Caco-2 (cell line): ENCODE results near the gene BBLN. TPM values are rescaled to one million over a fixed set of nuclear protein-coding genes. Genes with fewer than 3 reads are reported as not detected.
"Not testable (repeated sequence)": the region's sequence is repeated elsewhere in the genome, so short reads cannot be mapped to it uniquely, and the experiment has no call there.

Experiments used
- BruUV-seq: library from RNA; stranded (reverse); fragments of 400-500 nt; replicated peaks from 2 replicates; lab custom pipeline; 2021; lab: Mats Ljungman, UMichigan
- CTCF ChIA-PET: fragments of 300-600 bp; sonication (Branson Sonifier 250); formaldehyde crosslinking; loops from one replicate; lab custom pipeline; 2022; ENCODE audit warnings: antibody characterized with exemption; lab: Charles Lee
- POLR2A ChIA-PET: fragments of 300-600 bp; sonication (Branson Sonifier 250); formaldehyde crosslinking; loops from one replicate; lab custom pipeline; 2022; ENCODE audit warnings: antibody characterized with exemption; lab: Charles Lee
- DNase-seq, 2 experiments: peaks; one replicate each; pipeline versions ENCODE4 v3.0.0 to v3.0.0-alpha.2; 2020 to 2022
- H3K27me3 ChIP-seq: replicated peaks from 2 replicates; pipeline ENCODE4 v1.6.0; 2011; ENCODE audit warnings: low read length; ENCODE audit not compliant: control insufficient read depth, insufficient read depth
- H3K36me3 ChIP-seq: 2 replicates; pipeline ENCODE4 v1.5.1; 2011; ENCODE audit warnings: low read length; ENCODE audit not compliant: control insufficient read depth, insufficient read depth
- H3K4me1 ChIP-seq: fragments of 250-450 bp; sonication (Bioruptor Pico); 2 replicates; pipeline ENCODE4 v1.5.1; 2020; ENCODE audit warnings: mild to moderate bottlenecking
- H3K4me3 ChIP-seq: 2 replicates; pipeline ENCODE4 v1.5.1; 2011; ENCODE audit warnings: low read depth, mild to moderate bottlenecking, control low read depth, low read length
- H3K9me3 ChIP-seq: fragments of 250-450 bp; sonication (Bioruptor Pico); 2 replicates; pipeline ENCODE4 v1.5.1; 2020; ENCODE audit warnings: mild to moderate bottlenecking, moderate library complexity
- H3K27ac Mint-ChIP-seq: one replicate; pipeline ENCODE4 v1.8.0; 2022; ENCODE audit warnings: mixed read lengths; ENCODE audit not compliant: unreplicated experiment
- H3K27me3 Mint-ChIP-seq: one replicate; pipeline ENCODE4 v1.8.0; 2022; ENCODE audit warnings: mixed read lengths; ENCODE audit not compliant: insufficient read depth, unreplicated experiment
- H3K36me3 Mint-ChIP-seq: one replicate; pipeline ENCODE4 v1.8.0; 2022; ENCODE audit warnings: mild to moderate bottlenecking, mixed read lengths; ENCODE audit not compliant: insufficient read depth, unreplicated experiment
- H3K4me1 Mint-ChIP-seq: one replicate; pipeline ENCODE4 v1.8.0; 2022; ENCODE audit warnings: low read depth, mixed read lengths; ENCODE audit not compliant: unreplicated experiment
- H3K4me3 Mint-ChIP-seq: one replicate; pipeline ENCODE4 v1.8.0; 2022; ENCODE audit warnings: mild to moderate bottlenecking, moderate library complexity, mixed read lengths; ENCODE audit not compliant: unreplicated experiment
- H3K9me3 Mint-ChIP-seq: one replicate; pipeline ENCODE4 v1.8.0; 2022; ENCODE audit warnings: mixed read lengths; ENCODE audit not compliant: unreplicated experiment
- intact Hi-C: fragments of 100-400 bp; cut with micrococcal nuclease; formaldehyde crosslinking; loops from one replicate; pipeline ENCODE4 v1.10.0; 2022; ENCODE audit not compliant: unreplicated experiment
- total RNA-seq: library from RNA; stranded (reverse); gene quantifications from 2 replicates; pipeline ENCODE4 v1.2.3, GENCODE V29; 2022
- TF ChIP-seq, protein P1 (sequence below), 2 experiments: fragments of 200-600 bp in 1 of 2; IDR thresholded peaks; 1 replicate in 1 of 2; 2 replicates in 1 of 2; pipeline versions ENCODE4 v1.5.1 to v1.8.0; 2011 to 2022; ENCODE audit warnings: antibody characterized with exemption in 1 of 2, control low read depth in 1 of 2, inconsistent platforms in 1 of 2, low read depth in 1 of 2, low read length in 1 of 2, mild to moderate bottlenecking in 1 of 2, moderate library complexity in 1 of 2; ENCODE audit not compliant: insufficient read depth in 1 of 2, severe bottlenecking in 1 of 2, unreplicated experiment in 1 of 2

BBLN gene
- total RNA-seq, 1 experiment from 2014 or later: 34.2 TPM

DNA sequence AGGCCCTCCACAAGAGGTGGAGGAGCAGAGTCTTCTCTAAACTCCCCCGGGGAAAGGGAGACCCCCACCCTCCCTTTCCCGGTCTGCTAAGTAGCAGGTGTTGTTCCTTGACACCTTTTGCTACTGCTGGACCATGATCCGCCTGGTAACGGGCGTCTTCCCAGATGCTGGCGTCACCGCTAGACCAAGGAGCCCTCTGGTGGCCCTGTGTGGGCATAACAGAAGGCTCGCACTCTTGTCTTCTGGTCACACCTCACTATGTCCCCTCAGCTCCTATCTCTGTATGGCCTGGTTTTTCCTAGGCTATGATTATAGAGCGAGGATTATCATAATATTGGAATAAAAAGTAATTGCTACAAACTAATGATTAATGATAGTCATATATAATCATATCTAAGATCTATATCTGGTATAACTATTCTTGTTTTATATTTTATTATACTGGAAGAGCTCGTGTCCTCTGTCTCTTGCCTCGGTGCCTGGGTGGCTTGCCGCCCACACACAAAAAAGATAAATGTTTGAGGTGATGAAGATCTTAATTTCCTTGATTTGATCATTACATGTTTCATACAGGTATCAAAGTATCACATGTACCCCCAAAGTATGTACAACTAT is 30.0 kb upstream of the BBLN start:
- H3K4me3 ChIP-seq, H3K4me1 Mint-ChIP-seq, H3K27ac Mint-ChIP-seq, BruUV-seq, H3K4me1 ChIP-seq, POLR2A ChIA-PET, H3K4me3 Mint-ChIP-seq, H3K27me3 Mint-ChIP-seq, H3K36me3 ChIP-seq, H3K27me3 ChIP-seq, CTCF ChIA-PET, H3K9me3 ChIP-seq: not testable (repeated sequence)
- DNase-seq: peak; percentile 71 to 73
- peaks cover 14% of the 10 kb centered on the region for H3K9me3 Mint-ChIP-seq
- intact Hi-C loops: loop anchor here (2.0 to 5.0 kb wide), 2 partner anchors 31 to 62 kb away; partner anchors contain the start of genes BBLN and CIZ1
- peaks cover 17% of the 10 kb centered on the region for H3K36me3 Mint-ChIP-seq
- TF ChIP-seq, protein P1, sequence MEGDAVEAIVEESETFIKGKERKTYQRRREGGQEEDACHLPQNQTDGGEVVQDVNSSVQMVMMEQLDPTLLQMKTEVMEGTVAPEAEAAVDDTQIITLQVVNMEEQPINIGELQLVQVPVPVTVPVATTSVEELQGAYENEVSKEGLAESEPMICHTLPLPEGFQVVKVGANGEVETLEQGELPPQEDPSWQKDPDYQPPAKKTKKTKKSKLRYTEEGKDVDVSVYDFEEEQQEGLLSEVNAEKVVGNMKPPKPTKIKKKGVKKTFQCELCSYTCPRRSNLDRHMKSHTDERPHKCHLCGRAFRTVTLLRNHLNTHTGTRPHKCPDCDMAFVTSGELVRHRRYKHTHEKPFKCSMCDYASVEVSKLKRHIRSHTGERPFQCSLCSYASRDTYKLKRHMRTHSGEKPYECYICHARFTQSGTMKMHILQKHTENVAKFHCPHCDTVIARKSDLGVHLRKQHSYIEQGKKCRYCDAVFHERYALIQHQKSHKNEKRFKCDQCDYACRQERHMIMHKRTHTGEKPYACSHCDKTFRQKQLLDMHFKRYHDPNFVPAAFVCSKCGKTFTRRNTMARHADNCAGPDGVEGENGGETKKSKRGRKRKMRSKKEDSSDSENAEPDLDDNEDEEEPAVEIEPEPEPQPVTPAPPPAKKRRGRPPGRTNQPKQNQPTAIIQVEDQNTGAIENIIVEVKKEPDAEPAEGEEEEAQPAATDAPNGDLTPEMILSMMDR (IDR thresholded peaks at IDR 0.05; ENCODE audit: insufficient read depth in 1 of 2, low read depth in 1 of 2, low read length in 1 of 2, severe bottlenecking in 1 of 2, unreplicated experiment in 1 of 2): peak in 1 of 2 experiments; percentile 44

DNA sequence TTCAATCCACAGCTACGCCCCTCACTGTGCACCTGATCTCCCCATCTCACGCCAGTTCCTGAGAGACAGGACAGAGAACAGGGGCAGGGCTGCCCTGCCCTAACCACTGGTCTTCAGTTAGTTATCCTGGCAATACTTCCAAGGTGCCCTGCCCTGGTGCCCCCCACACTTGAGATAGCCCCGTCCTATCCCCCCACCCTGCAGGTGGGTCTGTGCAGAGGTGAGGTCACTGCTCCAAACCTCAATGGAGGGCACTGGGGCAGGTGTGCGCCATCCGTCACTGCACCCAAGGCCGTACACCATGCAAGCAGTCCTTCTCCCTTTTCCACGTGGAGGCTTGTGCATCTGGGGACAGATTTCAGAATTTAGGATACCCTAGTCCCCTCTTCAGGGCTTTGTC is 29.4 kb upstream of the BBLN start:
- H3K4me3 Mint-ChIP-seq: not testable (repeated sequence)

DNA sequence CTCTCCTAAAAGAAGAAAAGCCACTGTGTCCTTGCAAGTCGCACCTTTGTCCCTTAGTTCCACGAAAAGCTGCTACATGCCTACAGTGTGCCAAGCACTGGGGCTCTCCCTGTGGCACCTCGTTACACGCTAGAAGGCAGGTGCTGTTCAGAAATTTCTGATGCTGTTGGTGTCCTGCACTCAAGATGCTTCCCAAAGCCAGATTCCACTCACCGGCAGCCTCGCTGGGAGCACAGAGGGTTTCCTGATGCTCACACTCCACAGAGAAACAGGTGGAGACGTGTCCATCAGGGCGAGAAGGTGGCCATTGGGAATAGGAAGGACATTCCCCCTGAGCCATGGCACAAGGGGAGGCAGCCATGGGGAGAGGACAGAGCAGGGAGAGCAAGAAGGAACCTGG is 28.7 kb upstream of the BBLN start:
- BruUV-seq, H3K27ac Mint-ChIP-seq: not testable (repeated sequence)

More for the DNA sequence above, 29.4 kb upstream of the BBLN start:
- Mint-ChIP-seq H3K36me3 (peaks cover 13% of the 10 kb centered on the region), H3K9me3 (peaks cover 14% of the 10 kb centered on the region)
- H3K9me3 ChIP-seq, H3K4me3 ChIP-seq, intact Hi-C loops, H3K27ac Mint-ChIP-seq, H3K4me1 Mint-ChIP-seq, H3K27me3 ChIP-seq, H3K4me1 ChIP-seq, POLR2A ChIA-PET, H3K27me3 Mint-ChIP-seq, BruUV-seq, H3K36me3 ChIP-seq, CTCF ChIA-PET: not testable (repeated sequence)
- DNase-seq: peak in 1 of 2 experiments; percentile 15

DNA sequence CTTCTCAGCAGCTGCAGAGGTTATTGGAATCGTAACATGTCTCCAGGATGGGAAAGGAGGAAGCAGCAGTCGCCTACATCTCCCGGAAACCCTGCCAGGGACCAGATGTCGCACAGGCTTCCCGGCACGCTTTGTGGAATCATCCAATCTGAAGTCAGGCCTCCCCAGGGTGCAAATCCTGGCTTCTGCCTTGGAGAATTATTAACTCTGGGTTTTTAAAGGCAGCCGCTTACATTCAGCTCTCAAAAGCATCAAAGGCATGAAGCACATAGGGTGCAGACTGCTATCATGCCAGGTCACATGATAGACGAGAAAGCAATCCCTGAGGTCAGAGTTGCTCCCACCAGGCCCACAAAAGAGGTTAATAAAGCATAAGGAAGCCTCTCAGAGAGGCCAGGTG is 27.9 kb upstream of the BBLN start:
- H3K27ac Mint-ChIP-seq, H3K27me3 Mint-ChIP-seq, DNase-seq: not testable (repeated sequence)

More for the DNA sequence above, 28.7 kb upstream of the BBLN start:
- POLR2A ChIA-PET, H3K9me3 ChIP-seq, H3K4me3 ChIP-seq, H3K36me3 ChIP-seq, H3K4me1 Mint-ChIP-seq, H3K27me3 Mint-ChIP-seq, intact Hi-C loops, H3K27me3 ChIP-seq, H3K4me1 ChIP-seq, DNase-seq, H3K4me3 Mint-ChIP-seq, CTCF ChIA-PET: not testable (repeated sequence)
- Mint-ChIP-seq H3K36me3 (peaks cover 13% of the 10 kb centered on the region), H3K9me3 (peaks cover 14% of the 10 kb centered on the region)

DNA sequence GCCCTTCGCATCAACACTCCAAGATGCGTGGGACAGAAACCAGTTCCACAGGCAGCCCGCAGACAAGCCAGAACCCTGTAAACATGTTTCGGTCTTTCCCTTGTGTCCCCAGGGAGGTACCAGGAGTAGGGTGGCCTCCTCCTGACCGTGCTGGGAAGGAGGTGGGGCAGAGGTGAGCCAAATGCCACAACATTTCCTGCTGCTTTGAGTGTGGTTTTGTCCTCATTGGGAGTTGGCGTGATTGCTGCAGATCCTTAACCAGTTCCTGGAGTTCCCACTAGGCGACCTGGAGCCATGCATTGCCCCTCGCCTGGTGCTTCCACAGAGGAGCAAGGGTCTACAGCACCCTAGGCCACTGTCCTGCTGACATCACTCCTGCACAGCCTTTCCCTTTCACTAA is 24.5 kb upstream of the BBLN start:
- H3K4me1 ChIP-seq, H3K27me3 Mint-ChIP-seq, DNase-seq, H3K27me3 ChIP-seq, H3K4me1 Mint-ChIP-seq, H3K4me3 ChIP-seq, CTCF ChIA-PET, H3K9me3 ChIP-seq, intact Hi-C loops, H3K36me3 Mint-ChIP-seq, H3K4me3 Mint-ChIP-seq, POLR2A ChIA-PET, H3K36me3 ChIP-seq, BruUV-seq, H3K27ac Mint-ChIP-seq: not testable (repeated sequence)
- peaks cover 14% of the 10 kb centered on the region for H3K9me3 Mint-ChIP-seq

More for the DNA sequence above, 27.9 kb upstream of the BBLN start:
- H3K4me3 Mint-ChIP-seq, BruUV-seq, H3K27me3 ChIP-seq, H3K36me3 ChIP-seq, H3K9me3 ChIP-seq, intact Hi-C loops, POLR2A ChIA-PET, H3K4me1 Mint-ChIP-seq, CTCF ChIA-PET, H3K4me3 ChIP-seq, H3K4me1 ChIP-seq: not testable (repeated sequence)
- peaks cover 13% of the 10 kb centered on the region for H3K36me3 Mint-ChIP-seq
- peaks cover 14% of the 10 kb centered on the region for H3K9me3 Mint-ChIP-seq
